HG03066 (cell line): ENCODE measurements around the gene CPNE8.
"Not testable (repeated sequence)": the region's sequence is repeated elsewhere in the genome, so short reads cannot be mapped to it uniquely, and the experiment has no call there.

Experiments used
- ATAC-seq: cut with Tn5 transposase; IDR thresholded peaks from one replicate; pipeline ENCODE4 v1.9.1; 2021; ENCODE audit warnings: low read depth; ENCODE audit not compliant: unreplicated experiment

CPNE8 gene

DNA sequence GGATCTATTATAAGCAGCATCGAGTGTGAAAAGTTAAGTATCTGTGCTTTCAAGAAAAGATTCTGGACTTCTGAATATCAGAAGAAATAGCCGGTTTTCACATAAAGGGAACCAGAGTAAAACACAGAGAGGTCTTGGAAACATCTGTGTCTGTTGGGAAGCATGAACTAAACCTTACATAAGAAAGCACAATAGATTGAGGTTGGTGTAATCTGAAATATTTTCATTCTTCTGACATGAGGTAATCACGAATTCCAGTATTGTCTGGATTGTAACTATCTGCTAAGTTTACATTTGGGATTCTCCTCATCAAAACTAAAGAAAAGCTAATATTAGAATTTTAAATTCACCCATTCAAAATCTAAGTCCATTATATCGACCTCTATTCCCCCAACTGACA lies 161.3 kb downstream of the CPNE8 start:
- no peak for ATAC-seq

DNA sequence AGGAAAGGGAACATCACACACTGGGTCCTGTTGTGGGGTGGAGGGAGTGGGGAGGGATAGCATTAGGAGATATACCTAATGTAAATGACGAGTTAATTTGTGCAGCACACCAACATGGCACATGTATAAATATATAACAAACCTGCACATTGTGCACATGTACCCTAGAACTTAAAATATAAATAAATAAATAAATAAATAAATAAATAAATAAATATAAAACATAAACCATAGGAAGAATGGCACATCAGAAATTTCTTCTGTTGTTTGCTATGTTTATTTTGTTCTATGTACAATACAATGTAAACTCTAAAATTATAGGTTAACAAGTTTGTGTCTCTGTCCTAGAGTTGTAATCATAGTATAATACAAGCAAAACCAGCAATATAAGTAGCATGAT lies 162.9 kb downstream of the CPNE8 start:
- ATAC-seq: not testable (repeated sequence)

DNA sequence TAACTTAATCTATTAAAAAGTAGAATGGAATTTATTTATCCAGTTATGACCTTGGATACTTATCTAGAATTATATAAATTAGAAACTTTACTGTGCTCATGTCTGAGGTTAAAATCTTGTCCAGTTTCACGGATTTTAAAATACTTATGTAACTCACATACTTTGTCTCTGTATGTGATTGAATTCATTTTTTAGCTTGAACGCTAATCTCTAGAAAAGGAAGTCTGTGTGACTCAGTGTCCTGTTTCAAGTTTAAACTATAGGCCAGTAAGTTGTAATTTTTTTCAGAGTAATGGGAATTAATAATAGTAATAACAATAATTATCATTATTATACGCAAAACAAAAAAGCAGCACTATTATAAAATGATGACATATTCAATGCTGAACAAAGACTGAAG lies 168.6 kb downstream of the CPNE8 start:
- ATAC-seq: no peak

DNA sequence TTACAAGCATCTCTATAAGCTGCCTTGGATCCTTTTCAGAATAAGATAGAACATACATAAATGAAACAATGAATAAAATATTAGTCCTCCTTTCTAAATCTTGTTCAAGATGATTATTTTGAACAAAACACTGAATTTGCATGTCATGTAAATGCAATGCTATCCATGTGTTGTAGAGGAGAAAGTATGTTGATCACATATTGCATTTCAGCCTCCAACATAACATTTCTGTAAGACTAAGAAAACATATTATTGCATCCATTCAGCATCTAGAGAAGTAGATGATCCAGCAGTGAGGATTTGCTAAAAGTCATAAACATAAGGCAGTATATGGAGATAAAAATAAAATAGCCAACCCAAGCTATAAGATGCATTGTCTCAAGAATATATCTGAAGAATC lies 172.6 kb downstream of the CPNE8 start:
- ATAC-seq: no peak

DNA sequence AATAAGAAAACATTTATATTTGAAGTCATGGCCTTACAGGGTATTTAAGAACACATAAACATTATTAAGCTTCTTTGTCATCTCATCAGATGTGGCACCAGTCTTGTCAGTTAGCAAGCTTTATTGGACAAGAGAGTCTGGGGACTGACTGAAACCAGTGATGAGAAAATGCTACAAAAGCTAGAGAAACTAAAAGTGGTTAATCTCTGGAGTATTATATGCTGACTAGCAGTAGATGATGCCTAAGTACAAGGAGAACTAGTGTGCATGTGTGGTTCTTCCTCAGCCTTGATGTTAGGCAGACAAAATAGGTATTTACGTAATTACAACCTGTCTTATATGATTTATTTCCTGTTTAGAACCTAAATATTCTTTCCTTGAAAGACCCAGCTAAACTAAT lies 176.5 kb downstream of the CPNE8 start:
- ATAC-seq: no peak

DNA sequence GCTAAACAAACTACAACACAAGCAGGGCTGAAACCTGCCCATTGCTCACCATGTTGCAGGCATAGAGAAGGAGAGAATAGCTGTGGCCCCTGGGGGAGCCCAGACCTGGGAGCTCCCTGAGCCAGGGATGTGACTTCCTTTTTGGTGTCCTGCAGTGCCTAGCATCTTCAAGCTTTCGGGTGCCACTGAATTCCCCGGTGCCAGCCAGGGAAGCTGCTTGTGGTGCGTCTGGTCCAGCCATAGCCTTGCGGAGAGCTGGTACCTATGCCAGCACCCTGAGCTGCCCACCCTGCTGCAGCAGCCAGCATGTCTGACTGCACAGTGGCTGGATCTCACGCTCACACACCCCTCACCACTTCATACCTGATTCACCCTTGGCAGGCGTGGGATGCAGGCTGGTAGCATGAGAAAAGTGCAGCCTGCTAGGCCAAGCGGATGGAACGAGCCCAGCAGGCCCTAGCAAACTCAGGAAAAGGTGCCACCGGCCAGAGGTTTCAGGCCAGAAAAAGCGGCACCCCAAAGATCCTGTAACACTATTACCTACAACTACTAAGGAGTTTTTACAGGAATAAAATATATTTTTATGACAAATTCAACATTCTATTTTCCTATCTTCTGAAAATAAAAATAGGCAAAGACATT lies 183.7 kb downstream of the CPNE8 start:
- no peak for ATAC-seq

DNA sequence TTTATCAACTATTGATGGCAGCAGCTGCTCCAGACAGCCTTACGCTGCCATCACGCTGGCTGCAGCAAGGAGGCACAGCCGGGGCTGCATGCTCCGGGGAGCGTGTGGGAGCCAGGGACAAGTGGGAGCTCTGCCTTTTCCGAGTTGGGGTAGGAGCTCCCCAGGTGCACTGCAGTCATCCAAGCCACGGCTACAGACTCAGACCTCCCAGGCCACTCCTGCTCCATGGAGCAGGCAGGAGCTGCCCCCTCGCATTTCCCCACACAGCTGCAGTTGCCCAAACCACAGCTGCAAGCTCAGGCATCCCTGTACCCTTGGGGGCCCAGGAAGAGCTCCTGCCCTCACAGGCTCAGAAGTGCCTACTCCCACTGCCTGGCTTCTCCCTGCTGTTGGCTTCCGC lies 184.7 kb downstream of the CPNE8 start:
- ATAC-seq: no peak

DNA sequence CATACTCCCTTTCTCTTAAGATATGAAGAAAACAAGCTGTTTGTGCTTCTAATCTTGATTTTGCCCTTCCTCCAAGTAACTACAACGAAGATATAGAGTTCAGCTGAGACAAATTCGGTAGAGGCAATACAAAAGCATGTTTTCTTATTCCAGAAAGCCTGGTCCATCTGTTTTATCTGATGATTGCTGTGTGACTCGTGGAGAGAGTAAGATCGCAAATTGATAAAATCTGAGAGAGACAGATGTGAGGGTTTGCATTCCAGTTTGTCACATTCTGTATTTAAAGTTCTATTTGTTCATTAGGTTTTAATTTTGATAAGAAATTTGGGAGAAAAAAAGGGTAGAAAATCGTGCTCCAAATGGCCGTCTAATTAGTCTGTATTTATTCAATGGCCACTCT lies 192.1 kb downstream of the CPNE8 start:
- ATAC-seq: no peak

DNA sequence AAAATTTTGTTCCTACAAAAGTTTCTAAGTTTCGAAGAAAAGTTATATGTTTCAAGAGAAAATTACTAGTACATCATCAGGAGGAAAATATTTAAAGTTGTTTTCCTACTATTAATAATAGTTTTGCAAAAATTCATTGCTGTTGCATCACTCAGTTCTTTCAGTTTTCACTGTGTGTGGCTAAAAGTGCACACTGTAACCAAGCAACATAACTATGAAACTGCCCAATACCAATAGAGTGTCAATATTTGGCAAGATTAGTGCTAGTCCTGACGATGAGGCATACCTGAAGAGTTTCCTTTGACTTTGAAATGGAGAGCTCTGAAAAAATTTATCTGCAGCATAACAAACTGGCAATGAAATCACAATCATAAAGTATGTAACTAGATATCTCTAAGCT lies 194.3 kb downstream of the CPNE8 start:
- ATAC-seq: peak; percentile 81

DNA sequence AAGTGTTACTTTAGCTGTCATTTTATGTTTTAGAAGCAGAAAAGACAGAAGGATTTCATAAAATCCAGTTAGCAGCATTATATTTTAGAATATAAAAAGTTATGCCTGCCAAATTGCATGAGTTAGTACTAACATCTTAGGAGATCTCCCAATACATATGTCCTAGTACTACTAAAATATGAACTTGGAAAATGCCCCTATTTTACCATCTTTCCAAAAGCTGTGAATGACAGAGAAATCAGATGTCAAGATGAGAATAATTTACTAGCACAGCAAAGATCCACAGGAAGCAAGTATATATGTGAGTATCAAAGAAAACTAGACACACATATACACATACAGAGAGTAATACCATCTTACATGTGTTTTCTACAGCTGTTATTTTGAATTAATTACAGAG lies 196.9 kb downstream of the CPNE8 start:
- no peak for ATAC-seq

DNA sequence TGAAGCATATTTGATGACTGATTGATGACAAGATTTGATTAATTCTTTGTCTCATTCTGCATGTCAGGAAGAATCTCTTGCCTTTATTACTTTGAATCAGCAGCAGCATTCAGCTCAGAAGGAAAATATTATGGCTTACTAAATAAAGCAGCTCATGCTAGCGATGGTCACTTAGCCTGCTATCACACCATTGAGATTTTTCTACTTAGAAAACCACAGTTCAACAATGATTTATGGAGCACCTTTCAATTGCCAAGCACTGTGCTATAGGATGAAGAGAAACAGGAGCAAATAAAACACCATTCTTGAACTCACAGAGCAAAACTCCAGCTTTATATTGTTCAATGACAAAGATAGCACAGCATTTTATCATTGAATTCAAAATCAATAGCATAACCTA lies 197.7 kb downstream of the CPNE8 start:
- ATAC-seq: no peak

DNA sequence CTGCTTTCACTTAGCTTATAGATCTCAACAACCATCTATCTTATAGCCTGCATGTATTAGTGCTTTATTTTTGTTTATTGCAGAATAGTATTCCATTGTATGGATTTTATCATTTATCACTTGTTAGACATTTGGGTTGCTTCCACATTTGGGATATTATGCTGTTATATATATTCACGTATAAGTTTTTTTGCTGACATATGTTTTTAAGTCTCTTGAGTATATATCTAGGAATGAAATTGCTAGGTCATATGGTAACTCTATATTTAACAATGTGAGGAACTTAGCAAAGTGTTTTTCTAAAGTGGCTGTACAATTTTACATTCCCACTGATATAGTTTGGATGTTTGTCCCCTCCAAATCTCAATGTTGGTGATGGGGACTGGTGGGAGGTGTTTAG lies 208.1 kb downstream of the CPNE8 start:
- no peak for ATAC-seq

DNA sequence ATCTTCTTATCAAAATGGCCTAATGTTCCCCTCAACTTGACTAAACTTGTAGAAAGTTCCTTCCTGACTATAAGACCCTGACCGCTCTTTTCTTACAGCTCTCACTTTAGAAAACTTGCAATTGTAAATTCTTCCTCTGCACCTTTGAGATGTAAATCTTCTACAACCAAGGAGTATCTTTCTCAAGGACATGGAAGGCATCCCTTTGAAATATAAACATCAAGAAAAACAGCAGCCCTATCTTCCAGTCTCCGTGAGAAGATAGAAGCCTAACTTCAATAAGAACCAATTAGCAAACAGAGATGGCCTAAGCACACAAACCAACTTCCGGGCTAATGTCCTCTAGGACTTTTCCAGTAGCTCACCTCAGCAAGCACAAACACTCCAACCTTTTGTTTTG lies 210.3 kb downstream of the CPNE8 start:
- no peak for ATAC-seq

DNA sequence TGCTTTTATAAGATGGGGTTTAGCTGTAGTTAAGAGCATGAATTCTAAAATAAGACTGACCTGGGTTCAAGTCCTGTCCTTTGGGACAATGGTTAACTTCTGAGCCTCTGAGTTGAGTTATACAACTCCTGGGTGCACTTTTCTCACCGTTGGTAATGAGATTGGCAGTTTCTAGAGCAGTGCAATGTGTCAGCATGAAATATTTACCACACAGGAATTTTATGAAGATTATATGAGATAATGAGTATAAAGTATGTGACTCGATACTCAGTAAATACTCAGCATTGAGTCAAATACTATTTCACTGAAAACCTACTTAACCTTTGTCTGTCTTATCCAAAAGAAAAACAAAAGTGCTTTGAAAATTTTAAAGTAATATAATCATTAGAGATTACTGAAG lies 214.2 kb downstream of the CPNE8 start:
- ATAC-seq: no peak

DNA sequence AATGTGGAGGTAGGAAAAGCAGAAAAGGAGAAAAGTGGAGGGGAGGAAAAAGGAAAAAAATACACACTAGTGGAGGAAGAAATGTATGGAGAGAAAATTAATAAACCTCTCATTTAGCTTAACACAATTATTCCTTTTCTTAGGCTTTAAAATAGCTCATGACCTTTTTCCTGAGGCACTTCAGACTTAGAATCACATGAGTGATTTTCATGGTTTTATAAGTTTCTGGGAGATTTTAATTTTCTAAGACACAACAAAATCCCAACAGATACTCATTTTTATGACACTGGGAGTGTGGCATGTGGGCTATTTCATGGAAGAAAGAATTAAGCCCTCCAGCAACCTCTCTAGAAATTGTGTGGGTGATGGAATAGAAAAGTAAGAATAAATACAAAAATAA lies 214.7 kb downstream of the CPNE8 start:
- ATAC-seq: no peak

DNA sequence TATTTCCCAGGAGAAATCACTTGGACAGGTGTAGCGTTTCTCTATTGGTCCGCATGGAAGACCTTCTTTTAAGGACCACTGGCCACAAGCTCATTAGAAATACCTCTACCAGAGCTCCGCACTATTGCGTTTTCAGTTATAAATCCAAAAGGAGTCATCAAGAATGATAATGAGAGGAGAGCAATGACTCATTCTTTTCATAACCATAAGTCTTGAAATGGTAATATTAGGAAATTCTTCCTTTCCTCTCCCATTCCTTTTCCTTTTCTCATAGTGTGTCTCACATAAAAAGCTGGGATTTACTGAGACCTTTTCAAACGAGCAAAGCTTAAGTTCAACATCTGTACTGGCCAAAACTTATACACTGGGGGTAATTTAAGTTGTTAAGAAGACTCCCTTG lies 215.7 kb downstream of the CPNE8 start:
- no peak for ATAC-seq

DNA sequence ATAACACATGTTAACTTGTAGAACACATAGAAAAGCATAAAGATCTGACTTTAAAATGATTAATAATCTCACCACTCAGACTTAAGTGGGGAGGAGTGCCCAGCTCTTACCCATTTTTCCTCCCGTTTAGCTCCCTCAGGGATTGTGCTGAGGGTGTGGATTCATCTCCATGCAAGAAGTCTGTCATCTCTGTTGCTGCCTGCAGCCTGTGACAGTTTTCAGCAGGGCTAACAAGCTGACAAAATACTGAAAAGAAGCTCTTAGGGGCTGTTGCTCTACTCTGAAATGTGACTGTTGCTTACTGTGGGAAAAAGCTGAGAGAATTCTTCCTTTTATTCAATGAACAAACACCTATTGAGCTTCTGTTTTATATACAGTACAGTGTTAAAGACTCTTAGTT lies 216.2 kb downstream of the CPNE8 start:
- no peak for ATAC-seq

DNA sequence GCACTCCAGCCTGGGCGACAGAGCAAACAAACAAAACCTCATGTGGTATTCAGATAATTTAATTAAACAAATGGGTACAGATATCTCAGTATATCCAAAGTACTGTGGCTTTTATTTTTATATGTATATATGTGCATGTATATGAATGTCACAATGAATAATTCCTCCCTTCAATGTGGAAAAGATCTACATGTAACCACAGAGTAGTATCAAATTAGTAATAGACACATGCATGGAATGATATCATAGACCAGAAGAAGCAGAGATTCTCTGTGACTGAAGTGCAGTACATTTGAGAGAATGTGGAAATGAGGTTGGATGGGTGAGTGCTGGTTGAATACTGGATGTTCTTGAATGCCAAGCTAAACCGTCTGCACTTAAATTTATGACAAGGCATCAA lies 222.9 kb downstream of the CPNE8 start:
- no peak for ATAC-seq

DNA sequence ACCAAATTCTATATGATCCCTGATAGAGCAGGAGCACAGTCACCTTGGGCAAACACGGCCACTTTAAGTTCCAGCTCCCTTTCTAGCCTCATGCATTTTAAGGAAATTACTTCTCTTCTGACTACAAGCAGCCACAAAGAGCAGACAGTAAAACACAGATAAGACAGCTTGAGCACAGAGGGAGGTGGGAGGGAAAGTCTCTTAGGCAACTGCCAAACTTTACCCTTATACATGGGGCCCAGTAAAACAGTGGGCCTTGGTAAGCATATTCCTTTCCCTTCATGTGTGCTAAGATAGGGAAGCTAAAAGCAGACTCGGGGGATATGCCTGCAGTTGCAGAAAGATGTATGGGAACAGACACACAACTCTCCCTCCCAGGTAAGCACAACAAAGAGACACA lies 235.9 kb downstream of the CPNE8 start:
- no peak for ATAC-seq

DNA sequence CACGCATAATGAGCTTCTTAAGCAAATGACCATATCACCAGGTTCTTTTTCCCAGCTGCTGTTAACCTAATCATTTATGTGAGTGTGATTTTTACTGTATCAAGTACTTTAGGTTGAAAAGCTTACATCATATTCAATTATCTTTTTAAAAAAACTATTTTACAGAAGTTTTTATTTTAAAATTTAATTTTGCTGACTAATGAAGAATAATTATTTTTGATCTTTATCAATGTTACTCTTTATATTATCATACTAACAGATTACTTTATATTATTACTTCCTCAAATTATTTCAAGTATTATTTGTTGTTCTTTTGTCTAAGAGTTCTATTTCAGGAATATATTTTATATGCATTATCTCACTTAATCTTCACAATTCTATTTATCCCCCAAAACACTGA lies 236.3 kb downstream of the CPNE8 start:
- ATAC-seq: no peak

DNA sequence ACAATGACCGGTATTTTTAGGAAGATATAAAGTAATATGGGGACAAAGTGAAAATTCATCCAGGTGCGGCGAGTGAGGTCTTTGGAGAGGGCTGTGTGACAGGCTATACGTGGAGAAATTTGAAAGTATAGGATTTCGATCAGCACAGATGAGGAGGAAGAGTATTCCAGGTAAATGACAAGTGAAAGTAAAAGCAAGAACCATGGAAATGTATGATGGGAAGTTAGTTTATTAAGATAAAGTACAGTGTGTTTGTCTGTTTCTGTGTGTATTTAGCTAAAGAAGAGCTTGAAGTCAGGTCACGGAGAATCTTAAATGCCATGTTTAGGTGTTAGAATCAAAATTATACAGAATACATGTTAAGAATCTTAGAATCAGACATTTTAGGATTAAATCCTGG lies 239.0 kb downstream of the CPNE8 start:
- no peak for ATAC-seq

DNA sequence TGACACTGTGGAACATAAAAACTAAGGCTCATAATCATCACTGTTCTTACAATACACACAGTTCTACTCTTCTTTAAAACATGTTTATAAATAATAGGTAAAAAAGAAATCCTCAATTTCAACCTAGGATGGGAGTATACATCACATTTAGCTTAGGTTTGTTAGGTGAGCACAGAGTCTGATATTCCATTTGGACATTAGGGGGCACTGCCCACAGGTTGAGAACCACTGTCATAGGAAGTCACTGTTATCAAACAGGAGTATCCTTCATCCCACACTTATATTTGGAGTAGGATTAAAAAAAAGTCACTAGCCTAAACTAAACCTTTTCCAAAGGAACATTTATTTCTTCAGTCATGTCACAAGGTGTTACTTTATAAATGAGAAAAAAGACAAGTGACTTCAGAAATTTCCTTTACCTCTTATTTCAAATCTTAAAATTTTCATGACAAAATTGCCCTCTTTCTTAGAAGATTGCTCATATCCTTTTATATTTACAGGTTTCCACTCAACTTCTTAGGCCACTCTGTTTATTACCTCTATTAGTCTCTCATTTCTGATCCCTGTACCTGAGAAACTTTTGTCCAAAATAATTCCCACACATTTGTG lies 240.6 kb downstream of the CPNE8 start:
- no peak for ATAC-seq

DNA sequence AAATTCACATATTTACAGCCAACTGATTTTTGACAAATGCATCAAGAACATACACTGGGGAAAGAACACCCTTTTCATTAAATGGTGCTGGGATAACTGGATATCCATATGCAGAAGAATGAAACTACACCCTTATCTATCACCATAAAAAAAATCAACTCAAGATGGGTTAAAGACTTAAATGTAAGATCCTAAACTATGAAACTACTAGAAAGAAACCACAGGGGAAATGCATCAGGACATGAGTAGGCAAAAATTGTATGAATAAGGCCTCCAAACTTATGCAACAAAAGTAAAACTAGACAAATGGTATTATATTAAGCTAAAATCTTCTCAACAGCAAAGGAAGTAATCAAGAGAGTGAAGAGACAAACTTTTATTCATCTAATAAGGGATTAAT lies 242.6 kb downstream of the CPNE8 start:
- no peak for ATAC-seq
